ENCODE results near the gene RNU1-3. TPM values are rescaled to one million over a fixed set of nuclear protein-coding genes. Genes with fewer than 3 reads are reported as not detected.
A peak's percentile ranks its signal among the peaks of the same experiment; 100 is the strongest.

Gene RNU1-3
- total and polyA plus RNA-seq, 9 of the 15 experiments (the other 6 are each of a cell fraction or from before 2014, with no cell fraction given): under 0.01 to 32,823 (median 2,538) TPM; not detected in 4

DNA sequence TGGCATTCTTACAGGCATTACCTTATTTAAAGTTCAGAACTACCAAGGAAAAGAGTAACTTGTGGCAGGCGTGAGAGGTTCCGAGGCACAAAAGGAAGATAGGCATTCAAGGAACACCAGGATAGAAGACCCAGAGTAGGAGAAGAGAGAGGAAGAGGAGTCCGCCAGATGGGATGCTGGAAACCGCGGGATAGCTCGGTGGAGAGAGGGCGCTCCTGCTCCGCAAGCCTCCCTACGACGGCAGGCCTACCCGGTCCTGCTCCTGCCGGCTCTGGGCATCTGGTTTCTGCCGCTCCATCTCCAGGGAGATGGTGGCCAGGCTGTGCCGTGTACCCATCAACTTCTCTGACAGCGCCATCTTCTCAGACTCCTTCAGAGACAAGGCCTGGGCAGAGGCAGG lies 48.0 kb downstream of the RNU1-3 start (continued):
- TF ChIP-seq, protein P1, sequence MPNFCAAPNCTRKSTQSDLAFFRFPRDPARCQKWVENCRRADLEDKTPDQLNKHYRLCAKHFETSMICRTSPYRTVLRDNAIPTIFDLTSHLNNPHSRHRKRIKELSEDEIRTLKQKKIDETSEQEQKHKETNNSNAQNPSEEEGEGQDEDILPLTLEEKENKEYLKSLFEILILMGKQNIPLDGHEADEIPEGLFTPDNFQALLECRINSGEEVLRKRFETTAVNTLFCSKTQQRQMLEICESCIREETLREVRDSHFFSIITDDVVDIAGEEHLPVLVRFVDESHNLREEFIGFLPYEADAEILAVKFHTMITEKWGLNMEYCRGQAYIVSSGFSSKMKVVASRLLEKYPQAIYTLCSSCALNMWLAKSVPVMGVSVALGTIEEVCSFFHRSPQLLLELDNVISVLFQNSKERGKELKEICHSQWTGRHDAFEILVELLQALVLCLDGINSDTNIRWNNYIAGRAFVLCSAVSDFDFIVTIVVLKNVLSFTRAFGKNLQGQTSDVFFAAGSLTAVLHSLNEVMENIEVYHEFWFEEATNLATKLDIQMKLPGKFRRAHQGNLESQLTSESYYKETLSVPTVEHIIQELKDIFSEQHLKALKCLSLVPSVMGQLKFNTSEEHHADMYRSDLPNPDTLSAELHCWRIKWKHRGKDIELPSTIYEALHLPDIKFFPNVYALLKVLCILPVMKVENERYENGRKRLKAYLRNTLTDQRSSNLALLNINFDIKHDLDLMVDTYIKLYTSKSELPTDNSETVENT (CRISPR knock-in tag; IDR thresholded peaks at IDR 0.05): peak; percentile 60; the same call in 1 of the 2 replicates
- no peak for TF ChIP-seq MAFK (IDR thresholded peaks at IDR 0.05; ENCODE audit: low read length)
- peak; percentile 23; the same call in 1 of the 2 replicates for TF ChIP-seq ZNF143 (CRISPR knock-in tag; IDR thresholded peaks at IDR 0.05)
- TF ChIP-seq, protein P2, sequence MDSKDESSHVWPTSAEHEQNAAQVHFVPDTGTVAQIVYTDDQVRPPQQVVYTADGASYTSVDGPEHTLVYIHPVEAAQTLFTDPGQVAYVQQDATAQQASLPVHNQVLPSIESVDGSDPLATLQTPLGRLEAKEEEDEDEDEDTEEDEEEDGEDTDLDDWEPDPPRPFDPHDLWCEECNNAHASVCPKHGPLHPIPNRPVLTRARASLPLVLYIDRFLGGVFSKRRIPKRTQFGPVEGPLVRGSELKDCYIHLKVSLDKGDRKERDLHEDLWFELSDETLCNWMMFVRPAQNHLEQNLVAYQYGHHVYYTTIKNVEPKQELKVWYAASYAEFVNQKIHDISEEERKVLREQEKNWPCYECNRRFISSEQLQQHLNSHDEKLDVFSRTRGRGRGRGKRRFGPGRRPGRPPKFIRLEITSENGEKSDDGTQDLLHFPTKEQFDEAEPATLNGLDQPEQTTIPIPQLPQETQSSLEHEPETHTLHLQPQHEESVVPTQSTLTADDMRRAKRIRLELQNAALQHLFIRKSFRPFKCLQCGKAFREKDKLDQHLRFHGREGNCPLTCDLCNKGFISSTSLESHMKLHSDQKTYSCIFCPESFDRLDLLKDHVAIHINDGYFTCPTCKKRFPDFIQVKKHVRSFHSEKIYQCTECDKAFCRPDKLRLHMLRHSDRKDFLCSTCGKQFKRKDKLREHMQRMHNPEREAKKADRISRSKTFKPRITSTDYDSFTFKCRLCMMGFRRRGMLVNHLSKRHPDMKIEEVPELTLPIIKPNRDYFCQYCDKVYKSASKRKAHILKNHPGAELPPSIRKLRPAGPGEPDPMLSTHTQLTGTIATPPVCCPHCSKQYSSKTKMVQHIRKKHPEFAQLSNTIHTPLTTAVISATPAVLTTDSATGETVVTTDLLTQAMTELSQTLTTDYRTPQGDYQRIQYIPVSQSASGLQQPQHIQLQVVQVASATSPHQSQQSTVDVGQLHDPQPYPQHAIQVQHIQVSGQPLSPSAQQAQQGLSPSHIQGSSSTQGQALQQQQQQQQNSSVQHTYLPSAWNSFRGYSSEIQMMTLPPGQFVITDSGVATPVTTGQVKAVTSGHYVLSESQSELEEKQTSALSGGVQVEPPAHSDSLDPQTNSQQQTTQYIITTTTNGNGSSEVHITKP (IDR thresholded peaks at IDR 0.05; ENCODE audit: partially characterized antibody): no peak
- no peak for TF ChIP-seq BHLHE40 (IDR thresholded peaks at IDR 0.05; ENCODE audit: low read length)
- TF ChIP-seq, protein P3, sequence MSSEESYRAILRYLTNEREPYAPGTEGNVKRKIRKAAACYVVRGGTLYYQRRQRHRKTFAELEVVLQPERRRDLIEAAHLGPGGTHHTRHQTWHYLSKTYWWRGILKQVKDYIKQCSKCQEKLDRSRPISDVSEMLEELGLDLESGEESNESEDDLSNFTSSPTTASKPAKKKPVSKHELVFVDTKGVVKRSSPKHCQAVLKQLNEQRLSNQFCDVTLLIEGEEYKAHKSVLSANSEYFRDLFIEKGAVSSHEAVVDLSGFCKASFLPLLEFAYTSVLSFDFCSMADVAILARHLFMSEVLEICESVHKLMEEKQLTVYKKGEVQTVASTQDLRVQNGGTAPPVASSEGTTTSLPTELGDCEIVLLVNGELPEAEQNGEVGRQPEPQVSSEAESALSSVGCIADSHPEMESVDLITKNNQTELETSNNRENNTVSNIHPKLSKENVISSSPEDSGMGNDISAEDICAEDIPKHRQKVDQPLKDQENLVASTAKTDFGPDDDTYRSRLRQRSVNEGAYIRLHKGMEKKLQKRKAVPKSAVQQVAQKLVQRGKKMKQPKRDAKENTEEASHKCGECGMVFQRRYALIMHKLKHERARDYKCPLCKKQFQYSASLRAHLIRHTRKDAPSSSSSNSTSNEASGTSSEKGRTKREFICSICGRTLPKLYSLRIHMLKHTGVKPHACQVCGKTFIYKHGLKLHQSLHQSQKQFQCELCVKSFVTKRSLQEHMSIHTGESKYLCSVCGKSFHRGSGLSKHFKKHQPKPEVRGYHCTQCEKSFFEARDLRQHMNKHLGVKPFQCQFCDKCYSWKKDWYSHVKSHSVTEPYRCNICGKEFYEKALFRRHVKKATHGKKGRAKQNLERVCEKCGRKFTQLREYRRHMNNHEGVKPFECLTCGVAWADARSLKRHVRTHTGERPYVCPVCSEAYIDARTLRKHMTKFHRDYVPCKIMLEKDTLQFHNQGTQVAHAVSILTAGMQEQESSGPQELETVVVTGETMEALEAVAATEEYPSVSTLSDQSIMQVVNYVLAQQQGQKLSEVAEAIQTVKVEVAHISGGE (CRISPR knock-in tag; IDR thresholded peaks at IDR 0.05): 0 out of 6 replicates have a peak, but pooled peaks of 1 of the 3 experiments have one; percentile 36
- TF ChIP-seq, protein P4, sequence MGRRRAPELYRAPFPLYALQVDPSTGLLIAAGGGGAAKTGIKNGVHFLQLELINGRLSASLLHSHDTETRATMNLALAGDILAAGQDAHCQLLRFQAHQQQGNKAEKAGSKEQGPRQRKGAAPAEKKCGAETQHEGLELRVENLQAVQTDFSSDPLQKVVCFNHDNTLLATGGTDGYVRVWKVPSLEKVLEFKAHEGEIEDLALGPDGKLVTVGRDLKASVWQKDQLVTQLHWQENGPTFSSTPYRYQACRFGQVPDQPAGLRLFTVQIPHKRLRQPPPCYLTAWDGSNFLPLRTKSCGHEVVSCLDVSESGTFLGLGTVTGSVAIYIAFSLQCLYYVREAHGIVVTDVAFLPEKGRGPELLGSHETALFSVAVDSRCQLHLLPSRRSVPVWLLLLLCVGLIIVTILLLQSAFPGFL (CRISPR knock-in tag; IDR thresholded peaks at IDR 0.05): no peak
- TF ChIP-seq, protein P5, sequence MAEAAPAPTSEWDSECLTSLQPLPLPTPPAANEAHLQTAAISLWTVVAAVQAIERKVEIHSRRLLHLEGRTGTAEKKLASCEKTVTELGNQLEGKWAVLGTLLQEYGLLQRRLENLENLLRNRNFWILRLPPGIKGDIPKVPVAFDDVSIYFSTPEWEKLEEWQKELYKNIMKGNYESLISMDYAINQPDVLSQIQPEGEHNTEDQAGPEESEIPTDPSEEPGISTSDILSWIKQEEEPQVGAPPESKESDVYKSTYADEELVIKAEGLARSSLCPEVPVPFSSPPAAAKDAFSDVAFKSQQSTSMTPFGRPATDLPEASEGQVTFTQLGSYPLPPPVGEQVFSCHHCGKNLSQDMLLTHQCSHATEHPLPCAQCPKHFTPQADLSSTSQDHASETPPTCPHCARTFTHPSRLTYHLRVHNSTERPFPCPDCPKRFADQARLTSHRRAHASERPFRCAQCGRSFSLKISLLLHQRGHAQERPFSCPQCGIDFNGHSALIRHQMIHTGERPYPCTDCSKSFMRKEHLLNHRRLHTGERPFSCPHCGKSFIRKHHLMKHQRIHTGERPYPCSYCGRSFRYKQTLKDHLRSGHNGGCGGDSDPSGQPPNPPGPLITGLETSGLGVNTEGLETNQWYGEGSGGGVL (CRISPR knock-in tag; IDR thresholded peaks at IDR 0.05): no peak
